Measurements from ENCODE around the gene ALDH1L1.

DNA sequence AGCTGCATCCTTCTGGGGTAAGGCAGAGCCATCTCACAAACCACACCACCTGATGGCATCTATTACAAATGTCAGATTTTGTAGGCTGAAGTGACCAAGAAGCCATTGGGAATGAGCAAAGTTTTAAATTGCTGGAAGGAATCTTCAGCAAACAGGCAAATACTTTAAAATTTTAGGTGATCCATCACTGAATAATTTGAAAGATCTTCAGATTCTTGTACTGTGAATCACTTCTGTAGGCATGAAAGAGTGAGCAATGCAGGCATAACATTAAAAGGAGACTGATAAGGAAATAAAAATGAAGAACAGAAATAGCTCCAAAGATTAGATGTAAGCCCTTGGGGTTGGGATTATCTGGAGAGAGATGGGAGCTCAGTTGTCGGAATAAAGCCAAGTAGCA, 36.0 kb upstream of the ALDH1L1 start:
- TF ChIP-seq, protein P1, sequence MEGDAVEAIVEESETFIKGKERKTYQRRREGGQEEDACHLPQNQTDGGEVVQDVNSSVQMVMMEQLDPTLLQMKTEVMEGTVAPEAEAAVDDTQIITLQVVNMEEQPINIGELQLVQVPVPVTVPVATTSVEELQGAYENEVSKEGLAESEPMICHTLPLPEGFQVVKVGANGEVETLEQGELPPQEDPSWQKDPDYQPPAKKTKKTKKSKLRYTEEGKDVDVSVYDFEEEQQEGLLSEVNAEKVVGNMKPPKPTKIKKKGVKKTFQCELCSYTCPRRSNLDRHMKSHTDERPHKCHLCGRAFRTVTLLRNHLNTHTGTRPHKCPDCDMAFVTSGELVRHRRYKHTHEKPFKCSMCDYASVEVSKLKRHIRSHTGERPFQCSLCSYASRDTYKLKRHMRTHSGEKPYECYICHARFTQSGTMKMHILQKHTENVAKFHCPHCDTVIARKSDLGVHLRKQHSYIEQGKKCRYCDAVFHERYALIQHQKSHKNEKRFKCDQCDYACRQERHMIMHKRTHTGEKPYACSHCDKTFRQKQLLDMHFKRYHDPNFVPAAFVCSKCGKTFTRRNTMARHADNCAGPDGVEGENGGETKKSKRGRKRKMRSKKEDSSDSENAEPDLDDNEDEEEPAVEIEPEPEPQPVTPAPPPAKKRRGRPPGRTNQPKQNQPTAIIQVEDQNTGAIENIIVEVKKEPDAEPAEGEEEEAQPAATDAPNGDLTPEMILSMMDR (conservative IDR thresholded peaks at IDR 0.05; ENCODE audit: low read depth in 2 of 2): no peak
- TF ChIP-seq, protein P2, sequence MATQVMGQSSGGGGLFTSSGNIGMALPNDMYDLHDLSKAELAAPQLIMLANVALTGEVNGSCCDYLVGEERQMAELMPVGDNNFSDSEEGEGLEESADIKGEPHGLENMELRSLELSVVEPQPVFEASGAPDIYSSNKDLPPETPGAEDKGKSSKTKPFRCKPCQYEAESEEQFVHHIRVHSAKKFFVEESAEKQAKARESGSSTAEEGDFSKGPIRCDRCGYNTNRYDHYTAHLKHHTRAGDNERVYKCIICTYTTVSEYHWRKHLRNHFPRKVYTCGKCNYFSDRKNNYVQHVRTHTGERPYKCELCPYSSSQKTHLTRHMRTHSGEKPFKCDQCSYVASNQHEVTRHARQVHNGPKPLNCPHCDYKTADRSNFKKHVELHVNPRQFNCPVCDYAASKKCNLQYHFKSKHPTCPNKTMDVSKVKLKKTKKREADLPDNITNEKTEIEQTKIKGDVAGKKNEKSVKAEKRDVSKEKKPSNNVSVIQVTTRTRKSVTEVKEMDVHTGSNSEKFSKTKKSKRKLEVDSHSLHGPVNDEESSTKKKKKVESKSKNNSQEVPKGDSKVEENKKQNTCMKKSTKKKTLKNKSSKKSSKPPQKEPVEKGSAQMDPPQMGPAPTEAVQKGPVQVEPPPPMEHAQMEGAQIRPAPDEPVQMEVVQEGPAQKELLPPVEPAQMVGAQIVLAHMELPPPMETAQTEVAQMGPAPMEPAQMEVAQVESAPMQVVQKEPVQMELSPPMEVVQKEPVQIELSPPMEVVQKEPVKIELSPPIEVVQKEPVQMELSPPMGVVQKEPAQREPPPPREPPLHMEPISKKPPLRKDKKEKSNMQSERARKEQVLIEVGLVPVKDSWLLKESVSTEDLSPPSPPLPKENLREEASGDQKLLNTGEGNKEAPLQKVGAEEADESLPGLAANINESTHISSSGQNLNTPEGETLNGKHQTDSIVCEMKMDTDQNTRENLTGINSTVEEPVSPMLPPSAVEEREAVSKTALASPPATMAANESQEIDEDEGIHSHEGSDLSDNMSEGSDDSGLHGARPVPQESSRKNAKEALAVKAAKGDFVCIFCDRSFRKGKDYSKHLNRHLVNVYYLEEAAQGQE (IDR thresholded peaks at IDR 0.05; ENCODE audit: unreplicated experiment): no peak
- TF ChIP-seq EZH2 (IDR thresholded peaks at IDR 0.05; ENCODE audit: low read depth, unreplicated experiment): no peak
- TF ChIP-seq EZH2phosphoT487 (IDR thresholded peaks at IDR 0.05; ENCODE audit: unreplicated experiment): no peak
- TF ChIP-seq CREB1 (CRISPR knock-in tag; IDR thresholded peaks at IDR 0.05; ENCODE audit: low read depth): no peak
- no peak for TF ChIP-seq POLR2AphosphoS5 (IDR thresholded peaks at IDR 0.05; ENCODE audit: low read depth)
- TF ChIP-seq STAT1 (IDR thresholded peaks at IDR 0.05; ENCODE audit: unreplicated experiment): no peak
- TF ChIP-seq JUNB (IDR thresholded peaks at IDR 0.05; ENCODE audit: unreplicated experiment): no peak
